ENCODE measurements around the gene NFIA.
"Not testable (repeated sequence)": the region's sequence is repeated elsewhere in the genome, so short reads cannot be mapped to it uniquely, and the experiment has no call there.

Gene NFIA

DNA sequence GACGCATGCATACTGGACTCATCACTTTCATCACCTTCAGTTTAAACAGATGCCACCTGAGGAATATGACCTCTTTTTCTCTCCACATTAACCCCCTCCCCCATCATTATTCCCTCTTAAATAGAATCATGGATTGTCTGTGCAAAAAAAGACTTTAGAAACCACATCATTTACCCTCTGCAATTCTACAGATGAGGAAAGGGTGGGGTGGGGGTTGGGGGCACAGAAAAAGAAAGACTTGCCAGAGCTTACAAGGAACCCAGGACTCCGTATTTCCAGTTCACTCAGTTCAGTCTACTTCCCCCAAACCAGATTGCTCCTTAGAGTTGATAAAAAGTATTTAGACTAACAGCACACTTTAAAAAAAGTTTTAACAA lies 26.2 kb upstream of the NFIA start:
- H3K36me3 Mint-ChIP-seq (ENCODE audit: low read depth): no peaks in the 10 kb centered on the region
- no peaks in the 10 kb centered on the region for H3K9me3 Mint-ChIP-seq
- peak overlapping the region; percentile 89 to 98 (median 92) for H3K4me3 Mint-ChIP-seq
- TF ChIP-seq, protein P1, sequence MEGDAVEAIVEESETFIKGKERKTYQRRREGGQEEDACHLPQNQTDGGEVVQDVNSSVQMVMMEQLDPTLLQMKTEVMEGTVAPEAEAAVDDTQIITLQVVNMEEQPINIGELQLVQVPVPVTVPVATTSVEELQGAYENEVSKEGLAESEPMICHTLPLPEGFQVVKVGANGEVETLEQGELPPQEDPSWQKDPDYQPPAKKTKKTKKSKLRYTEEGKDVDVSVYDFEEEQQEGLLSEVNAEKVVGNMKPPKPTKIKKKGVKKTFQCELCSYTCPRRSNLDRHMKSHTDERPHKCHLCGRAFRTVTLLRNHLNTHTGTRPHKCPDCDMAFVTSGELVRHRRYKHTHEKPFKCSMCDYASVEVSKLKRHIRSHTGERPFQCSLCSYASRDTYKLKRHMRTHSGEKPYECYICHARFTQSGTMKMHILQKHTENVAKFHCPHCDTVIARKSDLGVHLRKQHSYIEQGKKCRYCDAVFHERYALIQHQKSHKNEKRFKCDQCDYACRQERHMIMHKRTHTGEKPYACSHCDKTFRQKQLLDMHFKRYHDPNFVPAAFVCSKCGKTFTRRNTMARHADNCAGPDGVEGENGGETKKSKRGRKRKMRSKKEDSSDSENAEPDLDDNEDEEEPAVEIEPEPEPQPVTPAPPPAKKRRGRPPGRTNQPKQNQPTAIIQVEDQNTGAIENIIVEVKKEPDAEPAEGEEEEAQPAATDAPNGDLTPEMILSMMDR (IDR thresholded peaks at IDR 0.05; ENCODE audit: unreplicated experiment in 3 of 3): no peak
- H3K4me1 Mint-ChIP-seq: peaks cover 61% of the 10 kb centered on the region
- peak overlapping the region; percentile 97 to 100 (median 99) for H3K27ac Mint-ChIP-seq
- H3K27me3 Mint-ChIP-seq (ENCODE audit: low read depth): peaks cover 55% of the 10 kb centered on the region

DNA sequence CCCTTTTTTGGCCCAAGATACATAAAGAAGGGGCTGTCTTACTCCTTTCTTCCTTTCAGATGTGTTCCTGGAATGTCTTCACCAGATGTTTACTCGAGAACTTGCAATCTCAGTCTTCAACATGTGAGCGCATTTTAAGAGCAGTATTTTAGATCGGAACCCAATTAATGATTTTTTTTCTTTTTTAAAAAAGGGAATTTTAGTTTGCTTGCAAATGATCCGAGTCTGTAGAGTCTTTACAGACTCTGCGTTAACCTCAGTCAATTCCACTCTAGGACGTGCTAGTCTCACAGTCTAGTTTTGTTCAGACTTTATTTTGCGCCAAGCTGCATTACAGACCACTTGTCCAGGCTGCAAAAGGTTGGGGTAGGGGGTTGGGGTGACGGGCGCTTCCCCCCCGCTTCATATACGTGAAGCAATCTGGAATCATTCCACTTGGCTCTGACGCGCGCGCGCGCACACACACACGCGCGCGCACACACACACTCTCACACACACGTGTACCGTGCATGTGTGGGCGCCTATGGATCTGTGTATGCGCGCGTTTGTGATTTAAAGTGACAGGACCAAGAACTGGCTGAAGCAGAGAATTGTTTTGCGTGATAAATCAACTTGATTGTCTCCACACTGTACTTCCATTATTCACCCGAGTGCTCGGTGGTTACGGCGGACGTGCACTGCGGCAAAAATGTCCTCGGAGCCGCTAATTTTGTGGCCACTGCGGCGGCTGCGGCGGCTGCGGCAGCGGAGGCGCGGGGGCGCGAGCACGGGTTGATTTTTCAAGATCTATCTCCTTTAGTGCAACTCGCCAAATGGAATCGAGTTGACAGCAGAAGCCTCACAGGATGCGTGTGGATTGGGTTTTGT lies 25.6 kb upstream of the NFIA start:
- peak overlapping the region; percentile 89 to 98 (median 92) for H3K4me3 Mint-ChIP-seq
- peak overlapping the region; percentile 97 to 100 (median 99) for H3K27ac Mint-ChIP-seq
- no peaks in the 10 kb centered on the region for H3K9me3 Mint-ChIP-seq
- peaks cover 48% of the 10 kb centered on the region for H3K27me3 Mint-ChIP-seq (ENCODE audit: low read depth)
- H3K36me3 Mint-ChIP-seq (ENCODE audit: low read depth): no peaks in the 10 kb centered on the region
- H3K4me1 Mint-ChIP-seq: peaks cover 55% of the 10 kb centered on the region
- TF ChIP-seq, protein P1 (IDR thresholded peaks at IDR 0.05; ENCODE audit: unreplicated experiment in 3 of 3): no peak

DNA sequence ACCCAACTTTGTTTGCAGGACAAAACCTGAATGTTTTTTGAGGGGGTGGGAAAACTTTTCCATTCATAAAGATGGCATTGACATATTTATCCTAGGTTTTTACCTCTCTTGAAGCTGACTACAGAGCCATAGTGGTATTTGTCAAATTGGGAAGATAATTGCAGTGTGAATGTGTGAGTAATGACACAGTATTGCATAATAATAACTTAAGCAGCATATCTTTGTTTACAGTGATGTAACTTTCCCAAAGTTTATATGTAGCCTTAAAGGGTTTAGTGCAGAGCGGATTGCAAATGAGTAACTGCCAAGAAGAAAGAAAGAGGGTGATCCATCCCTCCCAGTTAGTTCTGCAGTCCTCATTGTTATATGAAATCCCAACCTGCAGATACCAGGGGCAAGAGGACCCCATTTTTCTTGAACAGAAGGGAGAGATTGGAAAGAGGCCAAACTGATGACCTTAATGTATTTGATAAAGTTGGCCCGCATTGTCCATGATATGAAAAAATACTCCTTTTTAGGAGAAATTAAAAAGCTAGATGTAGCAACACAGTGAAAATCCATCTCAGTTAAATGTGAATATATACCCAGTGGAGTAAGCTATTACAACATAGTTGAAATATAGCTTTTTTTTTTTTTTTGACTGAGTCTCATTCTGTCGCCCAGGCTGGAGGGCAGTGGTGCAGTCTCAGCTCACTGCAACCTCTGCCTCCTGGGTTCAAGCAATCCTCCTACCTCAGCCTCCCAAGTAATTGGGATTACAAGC lies 23.7 kb upstream of the NFIA start:
- H3K9me3 Mint-ChIP-seq: no peaks in the 10 kb centered on the region
- H3K36me3 Mint-ChIP-seq (ENCODE audit: low read depth): no peaks in the 10 kb centered on the region
- TF ChIP-seq, protein P1 (IDR thresholded peaks at IDR 0.05; ENCODE audit: unreplicated experiment in 3 of 3): no peak
- H3K27ac Mint-ChIP-seq: peak overlapping the region in 1 of 3 experiments; percentile 29
- peak overlapping the region in 2 of 3 experiments; percentile 28 to 72 for H3K4me3 Mint-ChIP-seq
- H3K27me3 Mint-ChIP-seq (ENCODE audit: low read depth): peaks cover 30% of the 10 kb centered on the region
- H3K4me1 Mint-ChIP-seq: peaks cover 37% of the 10 kb centered on the region

GRCh38 chr1:61061601-61062000 lies 20.8 kb upstream of the NFIA start:
- H3K27ac Mint-ChIP-seq; H3K36me3 Mint-ChIP-seq (ENCODE audit: low read depth); H3K4me3 Mint-ChIP-seq; H3K9me3 Mint-ChIP-seq: not testable (repeated sequence)
- Mint-ChIP-seq H3K4me1 (peaks cover 10% of the 10 kb centered on the region), H3K27me3 (ENCODE audit: low read depth) (peaks cover 10% of the 10 kb centered on the region)

DNA sequence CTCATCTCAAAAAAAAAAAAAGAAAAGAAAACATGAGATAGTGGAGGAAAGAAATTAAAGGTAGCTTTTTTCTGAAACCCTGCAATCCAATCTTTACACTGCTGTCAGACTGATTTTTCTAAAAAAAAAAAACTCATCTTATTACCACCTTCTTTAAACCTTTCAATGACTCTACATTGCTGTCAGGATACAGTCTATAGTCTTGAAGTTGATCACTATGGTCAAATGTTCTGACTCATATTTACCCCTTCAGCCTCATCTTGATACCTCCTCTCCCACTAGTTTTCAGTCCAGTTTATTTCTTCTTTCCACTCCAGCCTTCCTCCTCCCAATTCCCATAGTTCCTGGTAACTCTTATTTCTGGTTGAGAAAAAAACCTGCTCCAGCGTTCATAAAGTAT lies 17.7 kb upstream of the NFIA start:
- Mint-ChIP-seq H3K36me3 (ENCODE audit: low read depth) (no peaks in the 10 kb centered on the region), H3K27me3 (ENCODE audit: low read depth) (no peaks in the 10 kb centered on the region), H3K27ac (no peak overlapping the region), H3K4me3 (no peak overlapping the region), H3K4me1 (no peaks in the 10 kb centered on the region), H3K9me3 (no peaks in the 10 kb centered on the region)
- TF ChIP-seq, protein P1 (IDR thresholded peaks at IDR 0.05; ENCODE audit: unreplicated experiment in 3 of 3): no peak

DNA sequence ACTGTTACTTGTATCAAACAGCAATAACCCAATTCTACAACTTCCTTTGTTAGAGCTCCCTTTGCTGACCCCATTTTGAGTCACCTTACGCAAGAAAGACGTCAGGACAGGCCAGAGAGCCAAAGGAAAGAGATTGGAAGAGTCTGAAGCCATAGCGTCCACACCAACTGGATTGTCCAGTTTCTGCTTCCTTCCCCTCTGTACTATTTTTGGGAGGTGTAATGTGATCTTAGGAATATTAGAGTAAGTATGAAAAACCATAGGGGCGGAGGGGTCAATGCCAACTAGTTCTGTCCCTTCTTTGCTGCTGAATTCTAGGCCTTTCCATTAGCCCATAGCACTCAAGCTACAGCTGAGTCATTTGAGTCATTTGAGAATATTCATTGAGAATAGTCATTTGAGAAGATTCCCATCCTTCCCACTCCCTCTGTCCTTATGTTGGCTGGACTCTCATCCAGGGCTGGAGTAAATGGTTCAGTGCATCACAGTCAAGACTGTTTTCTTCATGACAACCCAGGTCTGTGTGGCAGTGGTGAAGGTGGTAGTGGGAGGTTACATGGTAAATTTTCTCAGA lies 14.8 kb upstream of the NFIA start:
- Mint-ChIP-seq H3K4me3 (no peak overlapping the region), H3K36me3 (ENCODE audit: low read depth) (no peaks in the 10 kb centered on the region), H3K9me3 (no peaks in the 10 kb centered on the region), H3K27me3 (ENCODE audit: low read depth) (peaks cover 6% of the 10 kb centered on the region), H3K4me1 (no peaks in the 10 kb centered on the region), H3K27ac (no peak overlapping the region)
- TF ChIP-seq, protein P1 (IDR thresholded peaks at IDR 0.05; ENCODE audit: unreplicated experiment in 3 of 3): no peak

Data from nephron (organoid).